ENCODE results near the gene RPTOR. TPM values are rescaled to one million over a fixed set of nuclear protein-coding genes. Genes with fewer than 3 reads are reported as not detected.

Gene RPTOR
- total RNA-seq, 1 experiment from 2014 or later = 19.7 TPM

- DNase-seq (ENCODE audit: extremely low read depth, low read depth) = no peak
Observed at GRCh38 chr17:80659651-80660050, 115.0 kb downstream of the RPTOR start.

- no peak for DNase-seq (ENCODE audit: extremely low read depth, low read depth)
Observed at GRCh38 chr17:80660527-80661198, 116.0 kb downstream of the RPTOR start.

- DNase-seq (ENCODE audit: extremely low read depth, low read depth) = no peak
Observed at GRCh38 chr17:80662557-80662956, 117.9 kb downstream of the RPTOR start.

- DNase-seq (ENCODE audit: extremely low read depth, low read depth) = no peak
Observed at GRCh38 chr17:80663781-80664206, 119.2 kb downstream of the RPTOR start.

- no peak for DNase-seq (ENCODE audit: extremely low read depth, low read depth)
Observed at GRCh38 chr17:80664217-80664790, 119.7 kb downstream of the RPTOR start.

GRCh38 chr17:80665792-80666191, 121.2 kb downstream of the RPTOR start:
- no peak for DNase-seq (ENCODE audit: extremely low read depth, low read depth)

- DNase-seq (ENCODE audit: extremely low read depth, low read depth) = no peak
Observed at GRCh38 chr17:80666867-80667266, 122.2 kb downstream of the RPTOR start.

- DNase-seq (ENCODE audit: extremely low read depth, low read depth) = no peak
Observed at GRCh38 chr17:80667462-80668277, 123.0 kb downstream of the RPTOR start.

GRCh38 chr17:80668375-80669148, 123.9 kb downstream of the RPTOR start:
- no peak for DNase-seq (ENCODE audit: extremely low read depth, low read depth)

GRCh38 chr17:80671039-80671824, 126.6 kb downstream of the RPTOR start:
- DNase-seq (ENCODE audit: extremely low read depth, low read depth) = no peak

GRCh38 chr17:80671825-80672110, 127.1 kb downstream of the RPTOR start:
- DNase-seq (ENCODE audit: extremely low read depth, low read depth) = no peak

GRCh38 chr17:80673152-80673920, 128.7 kb downstream of the RPTOR start:
- DNase-seq (ENCODE audit: extremely low read depth, low read depth) = no peak

GRCh38 chr17:80675438-80676095, 130.9 kb downstream of the RPTOR start:
- DNase-seq (ENCODE audit: extremely low read depth, low read depth) = no peak

- no peak for DNase-seq (ENCODE audit: extremely low read depth, low read depth)
Observed at GRCh38 chr17:80676096-80676466, 131.4 kb downstream of the RPTOR start.

- DNase-seq (ENCODE audit: extremely low read depth, low read depth) = no peak
Observed at GRCh38 chr17:80676564-80676963, 131.9 kb downstream of the RPTOR start.

- DNase-seq (ENCODE audit: extremely low read depth, low read depth) = no peak
Observed at GRCh38 chr17:80677214-80677756, 132.6 kb downstream of the RPTOR start.

- DNase-seq (ENCODE audit: extremely low read depth, low read depth) = no peak
Observed at GRCh38 chr17:80679816-80680215, 135.2 kb downstream of the RPTOR start.

- no peak for DNase-seq (ENCODE audit: extremely low read depth, low read depth)
Observed at GRCh38 chr17:80681215-80681614, 136.6 kb downstream of the RPTOR start.

GRCh38 chr17:80682372-80682771, 137.7 kb downstream of the RPTOR start:
- no peak for DNase-seq (ENCODE audit: extremely low read depth, low read depth)
